ENCODE measurements around the gene VASH1. TPM values are rescaled to one million over a fixed set of nuclear protein-coding genes. Genes with fewer than 3 reads are reported as not detected.

Gene VASH1
- total and polyA plus RNA-seq, 2 experiments from 2014 or later: 0.78 to 2.8 TPM

GRCh38 chr14:76826122-76826521, 64.9 kb downstream of the VASH1 start, which contains the start of gene LRRC74A (continued):
- TF ChIP-seq, protein P1, sequence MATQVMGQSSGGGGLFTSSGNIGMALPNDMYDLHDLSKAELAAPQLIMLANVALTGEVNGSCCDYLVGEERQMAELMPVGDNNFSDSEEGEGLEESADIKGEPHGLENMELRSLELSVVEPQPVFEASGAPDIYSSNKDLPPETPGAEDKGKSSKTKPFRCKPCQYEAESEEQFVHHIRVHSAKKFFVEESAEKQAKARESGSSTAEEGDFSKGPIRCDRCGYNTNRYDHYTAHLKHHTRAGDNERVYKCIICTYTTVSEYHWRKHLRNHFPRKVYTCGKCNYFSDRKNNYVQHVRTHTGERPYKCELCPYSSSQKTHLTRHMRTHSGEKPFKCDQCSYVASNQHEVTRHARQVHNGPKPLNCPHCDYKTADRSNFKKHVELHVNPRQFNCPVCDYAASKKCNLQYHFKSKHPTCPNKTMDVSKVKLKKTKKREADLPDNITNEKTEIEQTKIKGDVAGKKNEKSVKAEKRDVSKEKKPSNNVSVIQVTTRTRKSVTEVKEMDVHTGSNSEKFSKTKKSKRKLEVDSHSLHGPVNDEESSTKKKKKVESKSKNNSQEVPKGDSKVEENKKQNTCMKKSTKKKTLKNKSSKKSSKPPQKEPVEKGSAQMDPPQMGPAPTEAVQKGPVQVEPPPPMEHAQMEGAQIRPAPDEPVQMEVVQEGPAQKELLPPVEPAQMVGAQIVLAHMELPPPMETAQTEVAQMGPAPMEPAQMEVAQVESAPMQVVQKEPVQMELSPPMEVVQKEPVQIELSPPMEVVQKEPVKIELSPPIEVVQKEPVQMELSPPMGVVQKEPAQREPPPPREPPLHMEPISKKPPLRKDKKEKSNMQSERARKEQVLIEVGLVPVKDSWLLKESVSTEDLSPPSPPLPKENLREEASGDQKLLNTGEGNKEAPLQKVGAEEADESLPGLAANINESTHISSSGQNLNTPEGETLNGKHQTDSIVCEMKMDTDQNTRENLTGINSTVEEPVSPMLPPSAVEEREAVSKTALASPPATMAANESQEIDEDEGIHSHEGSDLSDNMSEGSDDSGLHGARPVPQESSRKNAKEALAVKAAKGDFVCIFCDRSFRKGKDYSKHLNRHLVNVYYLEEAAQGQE (IDR thresholded peaks at IDR 0.05; ENCODE audit: unreplicated experiment): no peak
- TF ChIP-seq, protein P2, sequence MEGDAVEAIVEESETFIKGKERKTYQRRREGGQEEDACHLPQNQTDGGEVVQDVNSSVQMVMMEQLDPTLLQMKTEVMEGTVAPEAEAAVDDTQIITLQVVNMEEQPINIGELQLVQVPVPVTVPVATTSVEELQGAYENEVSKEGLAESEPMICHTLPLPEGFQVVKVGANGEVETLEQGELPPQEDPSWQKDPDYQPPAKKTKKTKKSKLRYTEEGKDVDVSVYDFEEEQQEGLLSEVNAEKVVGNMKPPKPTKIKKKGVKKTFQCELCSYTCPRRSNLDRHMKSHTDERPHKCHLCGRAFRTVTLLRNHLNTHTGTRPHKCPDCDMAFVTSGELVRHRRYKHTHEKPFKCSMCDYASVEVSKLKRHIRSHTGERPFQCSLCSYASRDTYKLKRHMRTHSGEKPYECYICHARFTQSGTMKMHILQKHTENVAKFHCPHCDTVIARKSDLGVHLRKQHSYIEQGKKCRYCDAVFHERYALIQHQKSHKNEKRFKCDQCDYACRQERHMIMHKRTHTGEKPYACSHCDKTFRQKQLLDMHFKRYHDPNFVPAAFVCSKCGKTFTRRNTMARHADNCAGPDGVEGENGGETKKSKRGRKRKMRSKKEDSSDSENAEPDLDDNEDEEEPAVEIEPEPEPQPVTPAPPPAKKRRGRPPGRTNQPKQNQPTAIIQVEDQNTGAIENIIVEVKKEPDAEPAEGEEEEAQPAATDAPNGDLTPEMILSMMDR (conservative IDR thresholded peaks at IDR 0.05; ENCODE audit: low read depth in 2 of 2): no peak
- TF ChIP-seq ZNF331 (CRISPR knock-in tag; IDR thresholded peaks at IDR 0.05; ENCODE audit: low read depth) (no peak), JUNB (IDR thresholded peaks at IDR 0.05; ENCODE audit: unreplicated experiment) (no peak), POLR2AphosphoS5 (IDR thresholded peaks at IDR 0.05; ENCODE audit: low read depth) (no peak), CREB1 (CRISPR knock-in tag; IDR thresholded peaks at IDR 0.05; ENCODE audit: low read depth) (no peak)

DNA sequence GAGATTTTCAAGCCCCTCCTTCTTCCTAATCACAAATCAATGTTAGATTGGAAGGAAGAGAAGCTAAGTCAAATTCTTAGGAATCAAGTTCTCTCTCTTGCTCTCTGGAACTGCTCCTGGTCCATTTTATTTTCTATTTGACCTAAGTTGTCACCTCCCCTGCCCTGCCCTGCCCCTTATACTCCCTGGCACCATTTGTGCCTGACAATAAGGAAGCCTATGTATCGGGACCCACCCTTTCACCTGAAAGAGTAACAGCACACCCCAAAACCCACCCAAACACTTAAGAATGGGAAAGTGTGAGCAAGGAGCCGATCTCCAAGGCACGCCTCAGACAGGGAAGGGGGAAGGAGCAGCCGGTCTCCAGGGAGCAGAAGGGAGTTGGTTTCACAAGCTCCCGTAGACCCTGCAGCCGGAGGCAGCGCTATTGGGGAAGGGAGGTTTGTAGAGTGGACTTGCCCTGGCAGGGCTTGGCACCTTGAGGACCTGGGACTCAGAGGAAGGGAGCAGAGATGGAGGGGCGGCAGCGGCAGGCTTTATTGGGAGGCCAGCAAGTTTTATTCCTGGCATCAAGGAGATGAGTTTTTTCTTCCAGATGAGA, 66.5 kb downstream of the VASH1 start:
- Histone ChIP-seq H3K4me3 (no peak overlapping the region), H3K4me2 (no peak overlapping the region), H2AFZ (peak overlapping the region; percentile 96), H3K9me2 (ENCODE audit: insufficient read depth) (peaks cover 4% of the 10 kb centered on the region; the same call in 1 of the 2 replicates), H3F3A (replicated peaks; ENCODE audit: low read depth) (no peaks in the 10 kb centered on the region), H3K27ac (ENCODE audit: low read depth) (no peak overlapping the region), H3K79me2 (replicated peaks; ENCODE audit: insufficient read depth) (no peaks in the 10 kb centered on the region), H3K4me1 (ENCODE audit: insufficient read depth) (peaks cover 20% of the 10 kb centered on the region), H4K20me1 (replicated peaks; ENCODE audit: insufficient read depth) (no peaks in the 10 kb centered on the region), H3K27me3 (ENCODE audit: insufficient read depth) (no peaks in the 10 kb centered on the region), H3K36me3 (ENCODE audit: insufficient read depth) (no peaks in the 10 kb centered on the region)
- H3K4me3 Mint-ChIP-seq: peak overlapping the region; percentile 2; the same call in 1 of the 3 replicates
- H3K27ac Mint-ChIP-seq: no peak overlapping the region
- H3K9me3 Mint-ChIP-seq: no peaks in the 10 kb centered on the region
- H3K4me1 Mint-ChIP-seq: peaks cover 26% of the 10 kb centered on the region
- peak; percentile 18 for DNase-seq (ENCODE audit: low spot score)
- peaks cover 7% of the 10 kb centered on the region for H3K27me3 Mint-ChIP-seq (ENCODE audit: insufficient read depth, low read depth, poor library complexity)
- H3K36me3 Mint-ChIP-seq (ENCODE audit: low read depth): no peaks in the 10 kb centered on the region
- ATAC-seq: peak; percentile 74
- TF ChIP-seq ZNF114 (CRISPR knock-in tag; IDR thresholded peaks at IDR 0.05): no peak
- TF ChIP-seq NANOG (IDR thresholded peaks at IDR 0.05; ENCODE audit: borderline replicate concordance): no peak
- TF ChIP-seq, protein P3, sequence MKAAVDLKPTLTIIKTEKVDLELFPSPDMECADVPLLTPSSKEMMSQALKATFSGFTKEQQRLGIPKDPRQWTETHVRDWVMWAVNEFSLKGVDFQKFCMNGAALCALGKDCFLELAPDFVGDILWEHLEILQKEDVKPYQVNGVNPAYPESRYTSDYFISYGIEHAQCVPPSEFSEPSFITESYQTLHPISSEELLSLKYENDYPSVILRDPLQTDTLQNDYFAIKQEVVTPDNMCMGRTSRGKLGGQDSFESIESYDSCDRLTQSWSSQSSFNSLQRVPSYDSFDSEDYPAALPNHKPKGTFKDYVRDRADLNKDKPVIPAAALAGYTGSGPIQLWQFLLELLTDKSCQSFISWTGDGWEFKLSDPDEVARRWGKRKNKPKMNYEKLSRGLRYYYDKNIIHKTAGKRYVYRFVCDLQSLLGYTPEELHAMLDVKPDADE (IDR thresholded peaks at IDR 0.05): no peak
- TF ChIP-seq, protein P4, sequence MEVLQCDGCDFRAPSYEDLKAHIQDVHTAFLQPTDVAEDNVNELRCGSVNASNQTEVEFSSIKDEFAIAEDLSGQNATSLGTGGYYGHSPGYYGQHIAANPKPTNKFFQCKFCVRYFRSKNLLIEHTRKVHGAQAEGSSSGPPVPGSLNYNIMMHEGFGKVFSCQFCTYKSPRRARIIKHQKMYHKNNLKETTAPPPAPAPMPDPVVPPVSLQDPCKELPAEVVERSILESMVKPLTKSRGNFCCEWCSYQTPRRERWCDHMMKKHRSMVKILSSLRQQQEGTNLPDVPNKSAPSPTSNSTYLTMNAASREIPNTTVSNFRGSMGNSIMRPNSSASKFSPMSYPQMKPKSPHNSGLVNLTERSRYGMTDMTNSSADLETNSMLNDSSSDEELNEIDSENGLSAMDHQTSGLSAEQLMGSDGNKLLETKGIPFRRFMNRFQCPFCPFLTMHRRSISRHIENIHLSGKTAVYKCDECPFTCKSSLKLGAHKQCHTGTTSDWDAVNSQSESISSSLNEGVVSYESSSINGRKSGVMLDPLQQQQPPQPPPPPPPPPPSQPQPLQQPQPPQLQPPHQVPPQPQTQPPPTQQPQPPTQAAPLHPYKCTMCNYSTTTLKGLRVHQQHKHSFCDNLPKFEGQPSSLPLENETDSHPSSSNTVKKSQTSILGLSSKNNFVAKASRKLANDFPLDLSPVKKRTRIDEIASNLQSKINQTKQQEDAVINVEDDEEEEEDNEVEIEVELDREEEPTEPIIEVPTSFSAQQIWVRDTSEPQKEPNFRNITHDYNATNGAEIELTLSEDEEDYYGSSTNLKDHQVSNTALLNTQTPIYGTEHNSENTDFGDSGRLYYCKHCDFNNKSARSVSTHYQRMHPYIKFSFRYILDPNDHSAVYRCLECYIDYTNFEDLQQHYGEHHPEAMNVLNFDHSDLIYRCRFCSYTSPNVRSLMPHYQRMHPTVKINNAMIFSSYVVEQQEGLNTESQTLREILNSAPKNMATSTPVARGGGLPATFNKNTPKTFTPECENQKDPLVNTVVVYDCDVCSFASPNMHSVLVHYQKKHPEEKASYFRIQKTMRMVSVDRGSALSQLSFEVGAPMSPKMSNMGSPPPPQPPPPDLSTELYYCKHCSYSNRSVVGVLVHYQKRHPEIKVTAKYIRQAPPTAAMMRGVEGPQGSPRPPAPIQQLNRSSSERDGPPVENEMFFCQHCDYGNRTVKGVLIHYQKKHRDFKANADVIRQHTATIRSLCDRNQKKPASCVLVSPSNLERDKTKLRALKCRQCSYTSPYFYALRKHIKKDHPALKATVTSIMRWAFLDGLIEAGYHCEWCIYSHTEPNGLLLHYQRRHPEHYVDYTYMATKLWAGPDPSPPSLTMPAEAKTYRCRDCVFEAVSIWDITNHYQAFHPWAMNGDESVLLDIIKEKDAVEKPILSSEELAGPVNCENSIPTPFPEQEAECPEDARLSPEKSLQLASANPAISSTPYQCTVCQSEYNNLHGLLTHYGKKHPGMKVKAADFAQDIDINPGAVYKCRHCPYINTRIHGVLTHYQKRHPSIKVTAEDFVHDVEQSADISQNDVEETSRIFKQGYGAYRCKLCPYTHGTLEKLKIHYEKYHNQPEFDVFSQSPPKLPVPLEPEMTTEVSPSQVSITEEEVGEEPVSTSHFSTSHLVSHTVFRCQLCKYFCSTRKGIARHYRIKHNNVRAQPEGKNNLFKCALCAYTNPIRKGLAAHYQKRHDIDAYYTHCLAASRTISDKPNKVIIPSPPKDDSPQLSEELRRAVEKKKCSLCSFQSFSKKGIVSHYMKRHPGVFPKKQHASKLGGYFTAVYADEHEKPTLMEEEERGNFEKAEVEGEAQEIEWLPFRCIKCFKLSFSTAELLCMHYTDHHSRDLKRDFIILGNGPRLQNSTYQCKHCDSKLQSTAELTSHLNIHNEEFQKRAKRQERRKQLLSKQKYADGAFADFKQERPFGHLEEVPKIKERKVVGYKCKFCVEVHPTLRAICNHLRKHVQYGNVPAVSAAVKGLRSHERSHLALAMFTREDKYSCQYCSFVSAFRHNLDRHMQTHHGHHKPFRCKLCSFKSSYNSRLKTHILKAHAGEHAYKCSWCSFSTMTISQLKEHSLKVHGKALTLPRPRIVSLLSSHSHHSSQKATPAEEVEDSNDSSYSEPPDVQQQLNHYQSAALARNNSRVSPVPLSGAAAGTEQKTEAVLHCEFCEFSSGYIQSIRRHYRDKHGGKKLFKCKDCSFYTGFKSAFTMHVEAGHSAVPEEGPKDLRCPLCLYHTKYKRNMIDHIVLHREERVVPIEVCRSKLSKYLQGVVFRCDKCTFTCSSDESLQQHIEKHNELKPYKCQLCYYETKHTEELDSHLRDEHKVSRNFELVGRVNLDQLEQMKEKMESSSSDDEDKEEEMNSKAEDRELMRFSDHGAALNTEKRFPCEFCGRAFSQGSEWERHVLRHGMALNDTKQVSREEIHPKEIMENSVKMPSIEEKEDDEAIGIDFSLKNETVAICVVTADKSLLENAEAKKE (CRISPR knock-in tag; IDR thresholded peaks at IDR 0.05): no peak
- TF ChIP-seq ZNF331 (CRISPR knock-in tag; IDR thresholded peaks at IDR 0.05; ENCODE audit: low read depth): no peak
- no peak for TF ChIP-seq CREB1 (CRISPR knock-in tag; IDR thresholded peaks at IDR 0.05; ENCODE audit: low read depth)
- no peak for TF ChIP-seq EZH2phosphoT487 (IDR thresholded peaks at IDR 0.05; ENCODE audit: unreplicated experiment)
